Ectodermal cell (in vitro differentiated cells): ENCODE data around the gene PLBD2.

Experiments used
- H3K27ac ChIP-seq: 2 replicates; pipeline ENCODE4 v1.7.0; 2013; ENCODE audit warnings: mild to moderate bottlenecking, low read depth, low read length; ENCODE audit not compliant: insufficient read depth, poor library complexity, severe bottlenecking
- H3K27me3 ChIP-seq: 2 replicates; pipeline ENCODE4 v1.7.0; 2013; ENCODE audit warnings: mild to moderate bottlenecking, low read length; ENCODE audit not compliant: insufficient read depth, control insufficient read depth, poor library complexity, severe bottlenecking
- H3K36me3 ChIP-seq: one replicate; pipeline ENCODE4 v1.7.0; 2013; ENCODE audit warnings: low read length; ENCODE audit not compliant: control insufficient read depth, insufficient read depth
- H3K4me1 ChIP-seq: one replicate; pipeline ENCODE4 v1.7.0; 2013; ENCODE audit warnings: low read length; ENCODE audit not compliant: control insufficient read depth, insufficient read depth
- H3K4me3 ChIP-seq: 2 replicates; pipeline ENCODE4 v1.7.0; 2013; ENCODE audit warnings: low read depth, low read length, control low read depth; ENCODE audit not compliant: insufficient read depth
- H3K9me3 ChIP-seq: 2 replicates; pipeline ENCODE4 v1.7.0; 2013; ENCODE audit warnings: mild to moderate bottlenecking, low read length, moderate library complexity; ENCODE audit not compliant: control insufficient read depth
- WGBS, 2 experiments: methylation state at CpG; one replicate each; pipeline ENCODE4 v1.1.7; 2013; ENCODE audit warnings: missing lambda C conversion rate in 2 of 2; 5-methylcytosine and 5-hydroxymethylcytosine counted together

The PLBD2 gene

GRCh38 chr12:113325916-113326315, 32.5 kb upstream of the PLBD2 start:
- Histone ChIP-seq H3K27me3 (no peaks in the 10 kb centered on the region), H3K9me3 (no peaks in the 10 kb centered on the region), H3K4me1 (no peaks in the 10 kb centered on the region), H3K4me3 (no peak overlapping the region), H3K36me3 (no peaks in the 10 kb centered on the region), H3K27ac (no peak overlapping the region)
- WGBS, 2 experiments = 81 to 95% methylated on average over 1 to 3 of the region's 3 CpGs

- 84 to 89% methylated on average over 4 of the region's 4 CpGs for WGBS, 2 experiments
- no peaks in the 10 kb centered on the region for H3K4me1 ChIP-seq
- H3K36me3 ChIP-seq = no peaks in the 10 kb centered on the region
- no peaks in the 10 kb centered on the region for H3K9me3 ChIP-seq
- H3K4me3 ChIP-seq = no peak overlapping the region
- H3K27me3 ChIP-seq = no peaks in the 10 kb centered on the region
- no peak overlapping the region for H3K27ac ChIP-seq
These were observed 31.5 kb upstream of the PLBD2 start for GRCh38 chr12:113326775-113327395.

- H3K27me3 ChIP-seq = peaks cover 3% of the 10 kb centered on the region
- H3K4me3 ChIP-seq = no peak overlapping the region
- H3K27ac ChIP-seq = no peak overlapping the region
- H3K9me3 ChIP-seq = no peaks in the 10 kb centered on the region
- no peaks in the 10 kb centered on the region for H3K4me1 ChIP-seq
- WGBS, 2 experiments = 85 to 90% methylated on average over 5 of the region's 5 CpGs
- no peaks in the 10 kb centered on the region for H3K36me3 ChIP-seq
These were observed 30.0 kb upstream of the PLBD2 start for GRCh38 chr12:113328368-113328889.

GRCh38 chr12:113329022-113329790, 29.2 kb upstream of the PLBD2 start:
- no peak overlapping the region for H3K4me3 ChIP-seq
- H3K9me3 ChIP-seq = no peaks in the 10 kb centered on the region
- no peak overlapping the region for H3K27ac ChIP-seq
- 91 to 93% methylated on average over 9 of the region's 9 CpGs for WGBS, 2 experiments
- no peaks in the 10 kb centered on the region for H3K36me3 ChIP-seq
- H3K4me1 ChIP-seq = no peaks in the 10 kb centered on the region
- H3K27me3 ChIP-seq = peaks cover 10% of the 10 kb centered on the region

- Histone ChIP-seq H3K9me3 (no peaks in the 10 kb centered on the region), H3K4me3 (no peak overlapping the region), H3K27me3 (peaks cover 17% of the 10 kb centered on the region), H3K4me1 (no peaks in the 10 kb centered on the region), H3K27ac (no peak overlapping the region), H3K36me3 (no peaks in the 10 kb centered on the region)
- WGBS, 2 experiments = 83 to 100% methylated on average over 1 of the region's 1 CpG
These were observed 28.5 kb upstream of the PLBD2 start for GRCh38 chr12:113329791-113330417.

- H3K27ac ChIP-seq = no peak overlapping the region
- H3K9me3 ChIP-seq = no peaks in the 10 kb centered on the region
- 91 to 96% methylated on average over 2 of the region's 2 CpGs for WGBS, 2 experiments
- H3K27me3 ChIP-seq = peaks cover 23% of the 10 kb centered on the region
- no peaks in the 10 kb centered on the region for H3K4me1 ChIP-seq
- H3K4me3 ChIP-seq = no peak overlapping the region
- H3K36me3 ChIP-seq = no peaks in the 10 kb centered on the region
These were observed 27.9 kb upstream of the PLBD2 start for GRCh38 chr12:113330505-113330904.

GRCh38 chr12:113332688-113333417, 25.5 kb upstream of the PLBD2 start:
- WGBS, 2 experiments = 91 to 93% methylated on average over 17 of the region's 17 CpGs
- no peaks in the 10 kb centered on the region for H3K36me3 ChIP-seq
- no peaks in the 10 kb centered on the region for H3K4me1 ChIP-seq
- H3K9me3 ChIP-seq = no peaks in the 10 kb centered on the region
- peaks cover 26% of the 10 kb centered on the region for H3K27me3 ChIP-seq
- no peak overlapping the region for H3K4me3 ChIP-seq
- H3K27ac ChIP-seq = no peak overlapping the region

GRCh38 chr12:113333418-113333750, 25.0 kb upstream of the PLBD2 start:
- H3K27me3 ChIP-seq = peaks cover 26% of the 10 kb centered on the region
- H3K27ac ChIP-seq = no peak overlapping the region
- 87 to 93% methylated on average over 4 to 5 of the region's 5 CpGs for WGBS, 2 experiments
- H3K9me3 ChIP-seq = no peaks in the 10 kb centered on the region
- H3K36me3 ChIP-seq = no peaks in the 10 kb centered on the region
- no peak overlapping the region for H3K4me3 ChIP-seq
- no peaks in the 10 kb centered on the region for H3K4me1 ChIP-seq

GRCh38 chr12:113333877-113334785, 24.3 kb upstream of the PLBD2 start:
- Histone ChIP-seq H3K27ac (no peak overlapping the region), H3K4me1 (no peaks in the 10 kb centered on the region), H3K36me3 (no peaks in the 10 kb centered on the region), H3K4me3 (peak overlapping the region; percentile 48), H3K27me3 (peaks cover 26% of the 10 kb centered on the region), H3K9me3 (no peaks in the 10 kb centered on the region)
- 43 to 47% methylated on average over 27 of the region's 27 CpGs for WGBS, 2 experiments
